Effector memory CD8-positive, alpha-beta T cell (primary cell): Measurements from ENCODE around the gene PAXIP1.

Experiments used
- ATAC-seq: fragments of 150-1000 bp; cut with Tn5 transposase; replicated peaks from 2 replicates; pipeline ENCODE4 v1.10.0; 2021; ENCODE audit warnings: mild to moderate bottlenecking, moderate library complexity
- DNase-seq, 3 experiments: peaks; one replicate each; pipeline ENCODE4 v3.0.0; 2021
- H3K27ac Mint-ChIP-seq, 2 donors: one replicate each; pipeline ENCODE4 v1.8.0; 2022; ENCODE audit warnings: mild to moderate bottlenecking in 2 of 2, mixed read lengths in 2 of 2, moderate library complexity in 2 of 2
- H3K27me3 Mint-ChIP-seq, 2 donors: one replicate each; pipeline ENCODE4 v1.8.0; 2022; ENCODE audit warnings: mixed read lengths in 2 of 2
- H3K36me3 Mint-ChIP-seq: one replicate; pipeline ENCODE4 v1.8.0; 2022; ENCODE audit warnings: mild to moderate bottlenecking, moderate library complexity, mixed read lengths; ENCODE audit not compliant: insufficient read depth
- H3K4me1 Mint-ChIP-seq, 2 donors: one replicate each; pipeline ENCODE4 v1.8.0; 2022; ENCODE audit warnings: low read depth in 2 of 2, mixed read lengths in 2 of 2
- H3K4me3 Mint-ChIP-seq, 2 donors: one replicate each; pipeline ENCODE4 v1.8.0; 2022; ENCODE audit warnings: mild to moderate bottlenecking in 2 of 2, mixed read lengths in 2 of 2, moderate library complexity in 2 of 2
- H3K9me3 Mint-ChIP-seq, 2 donors: one replicate each; pipeline ENCODE4 v1.8.0; 2022; ENCODE audit warnings: mixed read lengths in 2 of 2

The PAXIP1 gene

GRCh38 chr7:154898973-154899855 is 103.7 kb downstream of the PAXIP1 start:
- Mint-ChIP-seq H3K27ac (no peak overlapping the region), H3K9me3 (no peaks in the 10 kb centered on the region), H3K27me3 (peaks cover 0 to 40% of the 10 kb centered on the region in 2 donors), H3K36me3 (no peaks in the 10 kb centered on the region), H3K4me3 (no peak overlapping the region), H3K4me1 (no peaks in the 10 kb centered on the region)
- no peak for DNase-seq
- no peak for ATAC-seq

DNA sequence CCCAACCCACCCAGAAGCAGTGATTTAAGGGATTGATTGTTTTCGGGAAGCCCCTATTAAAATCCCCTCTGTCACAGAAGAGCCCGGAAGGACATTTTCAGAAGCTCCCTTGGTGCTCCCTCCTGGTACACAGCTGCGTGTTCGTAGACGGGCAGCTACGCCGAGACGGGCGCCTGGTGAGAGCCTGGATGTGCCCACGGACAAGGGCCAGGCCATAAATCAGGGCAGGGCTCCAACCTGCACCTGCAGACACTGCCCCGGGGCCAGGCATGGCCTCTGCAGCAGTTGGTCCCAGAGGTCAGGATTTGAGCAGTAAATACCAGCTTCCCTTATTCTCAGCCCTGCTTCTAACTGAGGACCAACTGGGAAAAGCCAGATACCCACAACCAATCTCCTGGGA is 106.8 kb downstream of the PAXIP1 start:
- no peak overlapping the region for H3K4me3 Mint-ChIP-seq
- no peaks in the 10 kb centered on the region for H3K4me1 Mint-ChIP-seq
- H3K36me3 Mint-ChIP-seq: no peaks in the 10 kb centered on the region
- ATAC-seq (no peak), DNase-seq (no peak)
- peaks cover 0 to 36% of the 10 kb centered on the region in 2 donors for H3K27me3 Mint-ChIP-seq
- no peaks in the 10 kb centered on the region for H3K9me3 Mint-ChIP-seq
- no peak overlapping the region for H3K27ac Mint-ChIP-seq
